ENCODE measurements around the gene OAS2. TPM values are rescaled to one million over a fixed set of nuclear protein-coding genes. Genes with fewer than 3 reads are reported as not detected.
"Not testable (repeated sequence)": the region's sequence is repeated elsewhere in the genome, so short reads cannot be mapped to it uniquely, and the experiment has no call there.

OAS2 gene
- total RNA-seq, 4 donors from 2014 or later = 8.3 to 35.6 (median 10.9) TPM

- H3K4me3 ChIP-seq = no peak overlapping the region
- WGBS, 2 donors = 83 to 92% methylated on average over 5 of the region's 7 CpGs
- H3K27ac ChIP-seq = no peak overlapping the region
- no peak for TF ChIP-seq POLR2A (IDR thresholded peaks at IDR 0.05)
- TF ChIP-seq, protein P1, sequence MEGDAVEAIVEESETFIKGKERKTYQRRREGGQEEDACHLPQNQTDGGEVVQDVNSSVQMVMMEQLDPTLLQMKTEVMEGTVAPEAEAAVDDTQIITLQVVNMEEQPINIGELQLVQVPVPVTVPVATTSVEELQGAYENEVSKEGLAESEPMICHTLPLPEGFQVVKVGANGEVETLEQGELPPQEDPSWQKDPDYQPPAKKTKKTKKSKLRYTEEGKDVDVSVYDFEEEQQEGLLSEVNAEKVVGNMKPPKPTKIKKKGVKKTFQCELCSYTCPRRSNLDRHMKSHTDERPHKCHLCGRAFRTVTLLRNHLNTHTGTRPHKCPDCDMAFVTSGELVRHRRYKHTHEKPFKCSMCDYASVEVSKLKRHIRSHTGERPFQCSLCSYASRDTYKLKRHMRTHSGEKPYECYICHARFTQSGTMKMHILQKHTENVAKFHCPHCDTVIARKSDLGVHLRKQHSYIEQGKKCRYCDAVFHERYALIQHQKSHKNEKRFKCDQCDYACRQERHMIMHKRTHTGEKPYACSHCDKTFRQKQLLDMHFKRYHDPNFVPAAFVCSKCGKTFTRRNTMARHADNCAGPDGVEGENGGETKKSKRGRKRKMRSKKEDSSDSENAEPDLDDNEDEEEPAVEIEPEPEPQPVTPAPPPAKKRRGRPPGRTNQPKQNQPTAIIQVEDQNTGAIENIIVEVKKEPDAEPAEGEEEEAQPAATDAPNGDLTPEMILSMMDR (IDR thresholded peaks at IDR 0.05) = no peak
- DNase-seq = no peak
- no peaks in the 10 kb centered on the region for H3K9me3 ChIP-seq
- intact Hi-C loops (cut with DNase I) = no loop called here
- no peaks in the 10 kb centered on the region for H3K27me3 ChIP-seq
- no peaks in the 10 kb centered on the region for H3K4me1 ChIP-seq
- peaks cover 10 to 90% (median 22%) of the 10 kb centered on the region in 3 donors for H3K36me3 ChIP-seq
These were observed 29.5 kb upstream of the OAS2 start for GRCh38 chr12:112948806-112949205.

GRCh38 chr12:112950701-112951100 is 27.6 kb upstream of the OAS2 start:
- Histone ChIP-seq H3K9me3 (no peaks in the 10 kb centered on the region), H3K27me3 (no peaks in the 10 kb centered on the region), H3K27ac (no peak overlapping the region), H3K4me3 (no peak overlapping the region), H3K36me3 (peaks cover 10 to 81% (median 14%) of the 10 kb centered on the region in 3 donors), H3K4me1 (no peaks in the 10 kb centered on the region)
- TF ChIP-seq POLR2A (IDR thresholded peaks at IDR 0.05) = no peak
- TF ChIP-seq, protein P1 (IDR thresholded peaks at IDR 0.05) = no peak
- 90 to 92% methylated on average over 4 to 6 of the region's 11 CpGs for WGBS, 2 donors
- intact Hi-C loops (cut with DNase I) = no loop called here
- no peak for DNase-seq

DNA sequence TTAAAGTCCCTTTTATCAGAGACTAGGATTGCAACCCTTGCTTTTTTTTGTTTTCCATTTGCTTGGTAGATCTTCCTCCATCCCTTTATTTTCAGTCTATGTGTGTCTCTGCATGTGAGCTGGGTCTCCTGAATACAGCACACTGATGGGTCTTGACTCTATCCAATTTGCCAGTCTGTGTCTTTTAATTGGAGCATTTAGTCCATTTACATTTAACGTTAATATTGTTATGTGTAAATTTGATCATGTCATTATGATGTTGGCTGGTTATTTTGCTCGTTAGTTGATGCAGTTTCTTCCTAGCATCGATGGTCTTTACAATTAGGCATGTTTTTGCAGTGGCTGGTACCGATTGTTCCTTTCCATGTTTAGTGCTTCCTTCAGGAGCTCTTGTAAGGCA is 21.2 kb upstream of the OAS2 start:
- H3K4me3 ChIP-seq; intact Hi-C loops (cut with DNase I); H3K27ac ChIP-seq; DNase-seq; H3K4me1 ChIP-seq; H3K9me3 ChIP-seq; H3K27me3 ChIP-seq: not testable (repeated sequence)
- H3K36me3 ChIP-seq = peaks cover 0 to 80% (median 6%) of the 10 kb centered on the region in 3 donors
- 94% methylated on average over 4 of the region's 4 CpGs for WGBS, 2 donors

- no peaks in the 10 kb centered on the region for H3K9me3 ChIP-seq
- no peak overlapping the region for H3K27ac ChIP-seq
- TF ChIP-seq POLR2A (IDR thresholded peaks at IDR 0.05) = no peak
- TF ChIP-seq, protein P1 (IDR thresholded peaks at IDR 0.05) = no peak
- H3K36me3 ChIP-seq = peaks cover 12 to 98% (median 34%) of the 10 kb centered on the region in 3 donors
- intact Hi-C loops (cut with DNase I) = no loop called here
- no peaks in the 10 kb centered on the region for H3K4me1 ChIP-seq
- DNase-seq = no peak
- H3K4me3 ChIP-seq = no peak overlapping the region
- 82 to 93% methylated on average over 7 of the region's 7 CpGs for WGBS, 2 donors
- H3K27me3 ChIP-seq = no peaks in the 10 kb centered on the region
These were observed 17.2 kb upstream of the OAS2 start for GRCh38 chr12:112961074-112961473.

DNA sequence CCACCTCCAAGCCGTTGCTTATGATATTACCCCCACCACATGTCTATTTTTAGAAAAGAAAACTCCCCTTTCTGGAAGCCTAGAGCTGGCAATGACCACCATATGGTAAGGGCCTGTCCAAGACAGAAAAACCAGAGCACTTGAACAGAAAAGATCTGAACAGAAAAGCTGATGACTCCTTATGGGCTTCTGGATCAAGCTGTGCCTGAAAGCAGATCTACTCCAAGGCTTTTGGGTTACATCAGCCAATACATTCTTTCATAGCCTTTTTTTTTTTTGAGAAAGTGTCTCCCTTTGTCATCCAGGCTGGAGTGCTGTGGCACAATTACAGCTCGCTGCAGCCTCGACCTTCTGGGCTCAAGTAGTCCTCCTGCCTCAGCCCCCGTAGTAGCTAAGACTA is 16.8 kb upstream of the OAS2 start:
- Histone ChIP-seq H3K36me3 (peaks cover 12 to 98% (median 36%) of the 10 kb centered on the region in 3 donors), H3K9me3 (no peaks in the 10 kb centered on the region), H3K27ac (no peak overlapping the region), H3K27me3 (no peaks in the 10 kb centered on the region), H3K4me1 (no peaks in the 10 kb centered on the region), H3K4me3 (no peak overlapping the region)
- intact Hi-C loops (cut with DNase I) = no loop called here
- no peak for DNase-seq
- no peak for TF ChIP-seq POLR2A (IDR thresholded peaks at IDR 0.05)
- TF ChIP-seq, protein P1 (IDR thresholded peaks at IDR 0.05) = no peak
- 85 to 97% methylated on average over 4 of the region's 4 CpGs for WGBS, 2 donors

- no peaks in the 10 kb centered on the region for H3K9me3 ChIP-seq
- H3K27me3 ChIP-seq = no peaks in the 10 kb centered on the region
- intact Hi-C loops (cut with DNase I) = no loop called here
- peaks cover 12 to 98% (median 36%) of the 10 kb centered on the region in 3 donors for H3K36me3 ChIP-seq
- H3K4me3 ChIP-seq = no peak overlapping the region
- H3K4me1 ChIP-seq = no peaks in the 10 kb centered on the region
- TF ChIP-seq, protein P1 (IDR thresholded peaks at IDR 0.05) = no peak
- no peak for TF ChIP-seq POLR2A (IDR thresholded peaks at IDR 0.05)
- no peak for DNase-seq
- H3K27ac ChIP-seq = no peak overlapping the region
- 71 to 100% methylated on average over 1 of the region's 7 CpGs for WGBS, 2 donors
These were observed 15.8 kb upstream of the OAS2 start for GRCh38 chr12:112962561-112962960.
